HuH-7.5 (cell line): ENCODE measurements around the gene CFAP410.
"Not testable (repeated sequence)": the region's sequence is repeated elsewhere in the genome, so short reads cannot be mapped to it uniquely, and the experiment has no call there.

Experiments used
- DNase-seq: peaks from one replicate; pipeline ENCODE4 v3.0.0; 2011; ENCODE audit warnings: low spot score

The CFAP410 gene

DNA sequence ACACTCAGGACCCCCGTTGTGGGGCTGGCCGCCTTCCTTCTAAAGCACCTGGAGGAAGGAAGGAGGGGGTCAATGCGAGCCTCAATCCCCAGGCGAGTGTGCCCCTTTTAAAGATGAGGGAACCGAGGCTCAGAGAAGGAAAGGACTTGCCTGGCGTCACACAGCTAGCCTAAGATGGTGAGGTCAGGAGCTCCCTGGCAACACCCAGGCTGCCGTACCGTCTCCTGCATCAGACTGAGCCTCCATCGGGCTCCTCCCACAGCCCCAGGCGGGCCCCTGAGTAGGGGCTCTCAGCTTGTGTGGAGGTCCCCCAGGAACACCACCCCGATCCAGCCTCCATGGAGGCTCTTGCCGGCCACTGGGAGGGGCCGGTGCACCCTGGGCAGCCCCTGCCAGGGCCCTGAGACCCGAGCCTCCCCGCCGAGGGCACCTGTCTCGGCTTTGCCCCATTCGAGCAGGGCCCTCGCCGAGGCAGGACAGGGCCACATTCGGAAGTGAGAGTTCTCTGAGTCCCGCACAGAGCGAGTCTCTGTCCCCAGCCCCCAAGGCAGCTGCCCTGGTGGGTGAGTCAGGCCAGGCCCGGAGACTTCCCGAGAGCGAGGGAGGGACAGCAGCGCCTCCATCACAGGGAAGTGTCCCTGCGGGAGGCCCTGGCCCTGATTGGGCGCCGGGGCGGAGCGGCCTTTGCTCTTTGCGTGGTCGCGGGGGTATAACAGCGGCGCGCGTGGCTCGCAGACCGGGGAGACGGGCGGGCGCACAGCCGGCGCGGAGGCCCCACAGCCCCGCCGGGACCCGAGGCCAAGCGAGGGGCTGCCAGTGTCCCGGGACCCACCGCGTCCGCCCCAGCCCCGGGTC, 53.8 kb downstream of the CFAP410 start, which contains the start of gene AIRE:
AIRE (plus strand) TSS at position 739 of the 855 bp plus-strand sequence. CDS start 131 bp downstream, outside the sequence.
- no peak for DNase-seq

DNA sequence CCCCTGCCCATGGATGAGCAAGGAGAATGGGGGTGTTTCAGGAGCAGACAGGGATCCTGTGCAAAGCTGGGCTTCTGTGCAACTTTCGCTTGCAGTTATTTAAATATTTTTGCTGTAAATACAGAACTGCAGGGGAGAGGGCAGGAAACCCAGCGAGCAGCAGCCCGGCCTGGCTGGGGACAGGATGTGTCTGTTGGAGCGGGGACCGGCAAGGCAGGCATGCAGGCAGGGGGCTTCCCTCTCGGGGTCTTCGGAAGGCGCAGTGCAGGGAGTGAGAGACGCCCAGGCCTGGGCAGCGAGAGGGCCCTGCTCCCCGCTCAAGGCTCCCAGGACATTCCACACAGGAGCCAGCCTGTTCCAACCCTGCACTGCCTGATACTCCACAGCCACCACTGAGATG, 55.2 kb downstream of the CFAP410 start:
- DNase-seq: no peak

DNA sequence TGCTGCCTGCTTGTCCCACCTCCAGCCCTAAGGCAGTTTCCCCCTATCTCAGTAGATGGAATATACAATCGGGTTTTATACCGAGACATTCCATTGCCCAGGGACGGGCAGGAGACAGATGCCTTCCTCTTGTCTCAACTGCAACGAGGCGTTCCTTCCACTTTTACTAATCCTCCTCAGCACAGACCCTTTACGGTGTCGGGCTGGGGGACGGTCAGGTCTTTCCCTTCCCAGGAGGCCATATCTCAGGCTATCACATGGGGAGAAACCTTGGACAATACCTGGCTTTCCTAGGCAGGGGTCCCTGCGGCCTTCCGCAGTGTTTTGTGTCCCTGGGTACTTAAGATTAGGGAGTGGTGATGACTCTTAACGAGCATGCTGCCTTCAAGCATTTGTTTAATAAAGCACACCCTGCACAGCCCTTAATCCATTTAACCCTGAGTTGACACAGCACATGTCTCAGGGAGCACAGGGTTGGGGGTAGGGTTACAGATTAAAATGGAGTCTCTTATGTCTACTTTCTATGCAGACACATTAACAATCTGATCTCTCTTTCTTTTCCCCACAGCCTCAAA, 55.9 kb downstream of the CFAP410 start:
- DNase-seq: not testable (repeated sequence)

DNA sequence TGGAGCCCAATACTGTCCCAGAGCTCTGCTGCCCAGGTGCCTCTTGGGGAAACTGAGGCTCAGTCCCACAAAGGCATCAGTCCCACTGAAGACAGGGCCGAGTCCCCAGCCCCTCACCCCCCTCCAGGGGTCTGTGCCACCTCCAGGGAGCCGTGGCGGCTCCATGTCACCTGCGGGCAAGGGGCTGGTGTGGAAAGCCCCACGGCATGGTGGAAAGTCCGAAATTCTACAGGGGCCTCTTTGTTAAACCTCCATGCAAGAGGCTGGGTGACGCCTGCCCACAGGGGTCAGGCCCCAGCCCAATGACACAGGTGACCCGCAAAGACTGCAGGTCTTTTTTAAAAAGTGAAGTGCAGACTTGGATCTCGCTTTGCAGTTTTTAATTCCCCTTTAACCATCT, 56.8 kb downstream of the CFAP410 start:
- DNase-seq: no peak

DNA sequence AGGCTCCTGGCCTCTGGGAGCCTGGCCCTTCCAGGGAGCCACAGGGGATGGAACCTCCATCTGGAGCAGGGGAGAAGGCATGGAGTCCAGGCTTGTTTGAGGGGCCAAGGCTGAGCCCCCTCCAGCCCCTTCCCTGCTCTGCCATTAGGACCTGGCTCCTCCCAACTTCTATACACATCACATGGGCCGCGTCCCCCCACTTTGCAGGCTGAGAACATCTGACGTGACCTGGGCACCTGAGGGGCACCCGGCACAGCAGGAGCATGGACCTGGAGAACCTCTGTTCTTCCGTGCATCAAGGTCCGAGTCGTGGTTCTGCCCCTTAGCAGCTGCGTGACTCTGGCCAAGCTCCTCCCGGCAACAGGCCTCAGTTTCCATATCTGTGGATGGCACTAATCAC, 57.4 kb downstream of the CFAP410 start:
- no peak for DNase-seq

DNA sequence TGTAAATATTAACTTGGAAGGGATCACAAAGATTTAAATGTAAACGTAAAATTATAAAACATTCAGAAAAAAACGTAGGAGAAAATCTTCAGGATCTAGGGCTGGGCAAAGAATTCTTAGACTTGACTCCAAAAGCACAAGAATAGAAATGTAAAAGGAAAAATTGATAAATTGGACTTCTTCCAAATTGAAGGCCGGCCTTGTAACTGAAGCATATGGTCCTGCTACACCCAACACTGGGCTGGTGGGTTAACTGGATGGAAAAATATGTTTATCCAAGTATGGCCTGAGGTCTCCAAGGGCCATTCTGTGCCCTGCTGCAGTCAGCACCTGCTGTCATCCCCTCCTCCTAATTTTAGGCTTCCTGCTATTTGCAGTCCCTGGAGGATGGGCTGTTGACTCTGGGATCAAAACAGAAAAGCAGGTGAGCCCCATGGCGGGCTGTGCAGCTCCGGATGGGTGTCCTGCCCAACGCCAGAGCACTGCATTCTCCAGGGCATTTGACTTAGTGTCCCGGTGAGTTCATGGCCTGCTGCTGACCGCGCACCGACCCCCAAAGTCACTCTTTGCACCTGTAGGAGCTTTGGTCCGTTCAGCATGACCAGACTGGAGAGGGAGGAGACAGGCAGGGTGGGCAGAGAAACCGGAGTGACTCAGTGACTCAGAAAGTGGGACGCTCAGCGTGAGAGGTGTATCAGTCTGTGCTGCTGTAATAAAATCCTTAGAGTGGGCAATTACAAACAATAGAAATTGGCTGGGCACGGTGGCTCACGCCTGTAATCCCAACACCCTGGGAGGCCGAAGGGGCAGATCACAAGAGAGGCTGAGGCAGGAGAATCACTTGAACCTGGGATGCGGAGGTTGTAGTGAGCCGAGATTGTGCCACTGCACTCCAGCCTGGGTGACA, 59.6 kb downstream of the CFAP410 start:
- DNase-seq: no peak
